HG02798 (cell line): ENCODE measurements around the gene SCP2.

Experiments
- ATAC-seq: cut with Tn5 transposase; IDR thresholded peaks from one replicate; pipeline ENCODE4 v1.9.1; 2021; ENCODE audit warnings: mild to moderate bottlenecking; ENCODE audit not compliant: unreplicated experiment, poor library complexity

The SCP2 gene

GRCh38 chr1:52927212-52928014 lies at the start of gene SCP2:
SCP2 (plus strand) TSS chr1:52927276; CDS start chr1:52927397, 121 bp downstream.
- peak; percentile 87 for ATAC-seq

- ATAC-seq: no peak
These were observed 49.5 kb upstream of the SCP2 start for GRCh38 chr1:52877554-52877953.

- ATAC-seq: no peak
These were observed 46.9 kb upstream of the SCP2 start for GRCh38 chr1:52880206-52880605.

- no peak for ATAC-seq
These were observed 39.6 kb upstream of the SCP2 start for GRCh38 chr1:52887483-52887882.

- no peak for ATAC-seq
These were observed 34.5 kb upstream of the SCP2 start for GRCh38 chr1:52892424-52893215.

- ATAC-seq: no peak
These were observed 27.6 kb upstream of the SCP2 start for GRCh38 chr1:52899445-52899894.

GRCh38 chr1:52900402-52900801 lies 26.7 kb upstream of the SCP2 start:
- ATAC-seq: no peak

- no peak for ATAC-seq
These were observed 25.7 kb upstream of the SCP2 start for GRCh38 chr1:52901384-52901783.

GRCh38 chr1:52904208-52904926 lies 22.7 kb upstream of the SCP2 start:
- ATAC-seq: no peak

- ATAC-seq: no peak
These were observed 22.0 kb upstream of the SCP2 start for GRCh38 chr1:52904927-52905698.

- no peak for ATAC-seq
These were observed 20.9 kb upstream of the SCP2 start for GRCh38 chr1:52906135-52906603.

- ATAC-seq: no peak
These were observed 19.8 kb upstream of the SCP2 start for GRCh38 chr1:52907068-52907811.

GRCh38 chr1:52907812-52908153 lies 19.3 kb upstream of the SCP2 start:
- ATAC-seq: no peak

GRCh38 chr1:52911541-52911940 lies 15.5 kb upstream of the SCP2 start:
- ATAC-seq: no peak

- ATAC-seq: no peak
These were observed 14.1 kb upstream of the SCP2 start for GRCh38 chr1:52913014-52913413.

- no peak for ATAC-seq
These were observed 13.5 kb upstream of the SCP2 start for GRCh38 chr1:52913537-52913936.

- ATAC-seq: no peak
These were observed 12.6 kb upstream of the SCP2 start for GRCh38 chr1:52914463-52914862.

GRCh38 chr1:52915211-52915854 lies 11.7 kb upstream of the SCP2 start:
- no peak for ATAC-seq

- no peak for ATAC-seq
These were observed 11.2 kb upstream of the SCP2 start for GRCh38 chr1:52915855-52916220.
